Nephron (organoid): ENCODE measurements around the gene ZSCAN30.

Experiments used
- H3K27ac Mint-ChIP-seq, 3 experiments: 2 replicates each; pipeline ENCODE4 v1.8.0; 2020; ENCODE audit warnings: mixed read lengths in 3 of 3, mild to moderate bottlenecking in 2 of 3, moderate library complexity in 1 of 3
- H3K27me3 Mint-ChIP-seq: 2 replicates; pipeline ENCODE4 v1.8.0; 2021; ENCODE audit warnings: low read depth, mild to moderate bottlenecking, moderate library complexity, mixed read lengths
- H3K36me3 Mint-ChIP-seq: 2 replicates; pipeline ENCODE4 v1.8.0; 2020; ENCODE audit warnings: low read depth, mixed read lengths
- H3K4me1 Mint-ChIP-seq: 2 replicates; pipeline ENCODE4 v1.8.0; 2020; ENCODE audit warnings: mixed read lengths
- H3K4me3 Mint-ChIP-seq, 3 experiments: 2 replicates each; pipeline ENCODE4 v1.8.0; 2020; ENCODE audit warnings: mild to moderate bottlenecking in 3 of 3, mixed read lengths in 3 of 3, moderate library complexity in 2 of 3
- H3K9me3 Mint-ChIP-seq: 2 replicates; pipeline ENCODE4 v1.8.0; 2020; ENCODE audit warnings: mixed read lengths
- CTCF ChIP-seq, 3 experiments: fragments of 200-600 bp; sonication (generic); IDR thresholded peaks; one replicate each; pipeline ENCODE4 v1.5.0; 2021; ENCODE audit warnings: antibody characterized with exemption in 3 of 3; ENCODE audit not compliant: unreplicated experiment in 3 of 3

Gene ZSCAN30

GRCh38 chr18:35247412-35248249 lies 42.4 kb downstream of the ZSCAN30 start:
- no peaks in the 10 kb centered on the region for H3K27me3 Mint-ChIP-seq
- H3K27ac Mint-ChIP-seq: no peak overlapping the region
- H3K9me3 Mint-ChIP-seq: peaks cover 7% of the 10 kb centered on the region
- no peaks in the 10 kb centered on the region for H3K4me1 Mint-ChIP-seq
- H3K4me3 Mint-ChIP-seq: no peak overlapping the region
- no peak for TF ChIP-seq CTCF (IDR thresholded peaks at IDR 0.05; ENCODE audit: unreplicated experiment in 3 of 3)
- H3K36me3 Mint-ChIP-seq: peaks cover 95% of the 10 kb centered on the region

GRCh38 chr18:35246831-35247230 lies 43.2 kb downstream of the ZSCAN30 start:
- Mint-ChIP-seq H3K9me3 (peaks cover 7% of the 10 kb centered on the region), H3K36me3 (peaks cover 94% of the 10 kb centered on the region), H3K27me3 (no peaks in the 10 kb centered on the region), H3K27ac (no peak overlapping the region), H3K4me3 (no peak overlapping the region), H3K4me1 (no peaks in the 10 kb centered on the region)
- no peak for TF ChIP-seq CTCF (IDR thresholded peaks at IDR 0.05; ENCODE audit: unreplicated experiment in 3 of 3)

GRCh38 chr18:35245719-35246317 lies 44.2 kb downstream of the ZSCAN30 start:
- Mint-ChIP-seq H3K4me1 (no peaks in the 10 kb centered on the region), H3K27ac (no peak overlapping the region), H3K36me3 (peaks cover 84% of the 10 kb centered on the region), H3K4me3 (no peak overlapping the region), H3K9me3 (peaks cover 7% of the 10 kb centered on the region), H3K27me3 (no peaks in the 10 kb centered on the region)
- TF ChIP-seq CTCF (IDR thresholded peaks at IDR 0.05; ENCODE audit: unreplicated experiment in 3 of 3): no peak

- peaks cover 73% of the 10 kb centered on the region for H3K36me3 Mint-ChIP-seq
- H3K27ac Mint-ChIP-seq: no peak overlapping the region
- H3K4me3 Mint-ChIP-seq: no peak overlapping the region
- H3K9me3 Mint-ChIP-seq: peaks cover 7% of the 10 kb centered on the region
- no peaks in the 10 kb centered on the region for H3K27me3 Mint-ChIP-seq
- TF ChIP-seq CTCF (IDR thresholded peaks at IDR 0.05; ENCODE audit: unreplicated experiment in 3 of 3): no peak
- no peaks in the 10 kb centered on the region for H3K4me1 Mint-ChIP-seq
Measured at GRCh38 chr18:35244671-35245070, 45.4 kb downstream of the ZSCAN30 start.

DNA sequence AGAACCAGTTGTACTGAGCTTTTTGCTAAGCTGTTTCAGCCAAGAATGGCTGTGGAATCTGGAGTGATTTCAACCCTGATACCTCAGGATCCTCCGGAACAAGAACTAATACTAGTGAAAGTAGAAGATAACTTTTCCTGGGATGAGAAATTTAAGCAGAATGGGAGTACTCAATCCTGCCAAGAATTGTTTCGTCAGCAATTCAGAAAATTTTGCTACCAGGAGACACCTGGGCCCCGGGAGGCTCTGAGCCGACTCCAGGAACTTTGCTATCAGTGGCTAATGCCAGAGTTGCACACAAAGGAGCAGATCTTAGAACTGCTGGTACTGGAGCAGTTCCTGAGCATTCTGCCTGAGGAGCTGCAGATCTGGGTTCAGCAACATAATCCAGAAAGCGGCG lies 47.6 kb downstream of the ZSCAN30 start:
- Mint-ChIP-seq H3K36me3 (peaks cover 55% of the 10 kb centered on the region), H3K27me3 (no peaks in the 10 kb centered on the region), H3K9me3 (peaks cover 2% of the 10 kb centered on the region), H3K4me3 (peak overlapping the region; percentile 97 to 100 (median 97)), H3K4me1 (no peaks in the 10 kb centered on the region), H3K27ac (peak overlapping the region in 2 of 3 experiments; percentile 5 to 100)
- TF ChIP-seq CTCF (IDR thresholded peaks at IDR 0.05; ENCODE audit: unreplicated experiment in 3 of 3): no peak
